Tibial nerve (tissue), 4 donors: Measurements from ENCODE around the gene CABP4. TPM values are rescaled to one million over a fixed set of nuclear protein-coding genes. Genes with fewer than 3 reads are reported as not detected.

Experiments
- DNase-seq, 2 donors: peaks; one replicate each; pipeline ENCODE4 v3.0.0-alpha.2; 2019; ENCODE audit warnings: low spot score in 2 of 2
- H3K27ac ChIP-seq, 4 donors: fragments of 200-600 bp; sonication (generic) in 3 of 4; one replicate each; pipeline ENCODE4 v1.5.1; 2017 to 2019; ENCODE audit warnings: mild to moderate bottlenecking in 1 of 4
- H3K27me3 ChIP-seq, 2 donors: fragments of 200-600 bp; sonication (generic) in 1 of 2; one replicate each; pipeline versions ENCODE4 v1.5.1 to v1.6.0; 2017 to 2019
- H3K36me3 ChIP-seq, 3 donors: fragments of 200-600 bp; sonication (generic); one replicate each; pipeline ENCODE4 v1.5.1; 2018 to 2019
- H3K4me1 ChIP-seq, 4 donors: fragments of 200-600 bp; sonication (generic) in 3 of 4; one replicate each; pipeline ENCODE4 v1.5.1; 2017 to 2019
- H3K4me3 ChIP-seq, 4 donors: fragments of 200-600 bp; sonication (generic) in 3 of 4; one replicate each; pipeline ENCODE4 v1.5.1; 2017 to 2019; ENCODE audit warnings: mild to moderate bottlenecking in 1 of 4, moderate library complexity in 1 of 4
- H3K9me3 ChIP-seq, 4 donors: fragments of 200-600 bp; sonication (generic) in 3 of 4; one replicate each; pipeline ENCODE4 v1.5.1; 2017 to 2019
- CTCF ChIP-seq, 5 experiments: fragments of 200-600 bp in 3 of 5; fragments of 450-650 bp in 2 of 5; sonication (generic) in 3 of 5; IDR thresholded peaks; one replicate each; pipeline ENCODE4 v1.5.1; 2016 to 2019; ENCODE audit warnings: antibody characterized with exemption in 5 of 5, mild to moderate bottlenecking in 3 of 5, moderate library complexity in 2 of 5
- EP300 ChIP-seq, 2 donors: sonication (generic); formaldehyde crosslinking; IDR thresholded peaks; one replicate each; pipeline ENCODE4 v1.6.1; 2017; ENCODE audit warnings: antibody characterized with exemption in 2 of 2, mild to moderate bottlenecking in 1 of 2
- POLR2A ChIP-seq, 2 donors: fragments of 450-650 bp; IDR thresholded peaks; one replicate each; pipeline ENCODE4 v1.6.1; 2017; ENCODE audit warnings: antibody characterized with exemption in 2 of 2, mild to moderate bottlenecking in 2 of 2, moderate library complexity in 2 of 2
- WGBS, 2 donors: methylation state at CpG; one replicate each; pipeline ENCODE4 v1.1.5; 2018; 5-methylcytosine and 5-hydroxymethylcytosine counted together
- total RNA-seq, 4 donors: library from RNA; depleted of rRNA; stranded (reverse); fragments of >200 nt; gene quantifications; one replicate each; pipeline ENCODE4 v1.1.0, GENCODE V29; 2016

Gene CABP4
- total RNA-seq, 4 donors from 2014 or later, result 0.21 to 5.7 (median 3.6) TPM

DNA sequence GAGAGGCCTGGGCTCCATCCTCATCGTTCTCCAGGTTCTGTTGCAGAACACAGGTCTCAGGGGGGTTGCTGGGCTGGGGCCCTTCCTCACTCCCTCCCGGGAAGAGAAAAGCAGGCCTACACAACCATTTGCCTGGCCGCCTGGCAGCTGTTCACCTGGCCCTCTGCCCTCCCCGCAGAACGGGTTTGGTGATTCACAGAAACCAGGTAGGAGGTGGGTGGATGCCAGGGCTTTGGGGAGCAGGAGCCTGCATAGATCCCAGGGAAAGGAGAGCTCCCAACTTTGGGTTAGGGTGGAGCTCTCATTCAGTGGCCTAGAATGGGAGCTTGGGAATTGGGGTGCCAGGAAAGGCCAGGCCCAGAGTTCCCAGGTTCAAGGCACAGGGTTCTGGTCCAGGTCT is 12.9 kb downstream of the CABP4 start:
- Histone ChIP-seq H3K9me3 (no peaks in the 10 kb centered on the region), H3K27me3 (no peaks in the 10 kb centered on the region), H3K4me3 (peak overlapping the region; percentile 82 to 98 (median 86)), H3K4me1 (peaks cover 4 to 59% (median 33%) of the 10 kb centered on the region in 4 donors), H3K36me3 (peaks cover 0 to 13% (median 0%) of the 10 kb centered on the region in 3 donors), H3K27ac (peak overlapping the region; percentile 82 to 93 (median 90))
- DNase-seq, result no peak
- no peak for TF ChIP-seq EP300 (IDR thresholded peaks at IDR 0.05)
- WGBS, 2 donors, result 27 to 50% methylated on average over 5 of the region's 5 CpGs

DNA sequence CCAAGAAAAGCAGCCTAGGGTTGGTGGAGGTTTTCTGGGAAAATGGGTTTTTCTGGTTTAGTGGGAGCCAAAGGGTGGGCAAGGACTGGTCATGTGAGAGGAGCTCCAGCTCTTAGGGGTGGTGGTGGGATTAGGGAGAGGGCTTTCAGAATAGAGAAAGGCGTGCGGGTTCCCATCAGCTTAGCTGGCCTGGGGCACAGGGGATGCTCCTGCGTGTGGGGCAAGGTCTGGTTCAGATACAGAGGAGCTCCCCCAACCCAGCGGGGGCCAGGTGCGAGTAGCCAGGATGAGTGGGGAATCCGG is 13.3 kb downstream of the CABP4 start:
- no peaks in the 10 kb centered on the region for H3K9me3 ChIP-seq
- H3K27me3 ChIP-seq, result no peaks in the 10 kb centered on the region
- TF ChIP-seq EP300 (IDR thresholded peaks at IDR 0.05), result no peak
- no peak for TF ChIP-seq POLR2A (IDR thresholded peaks at IDR 0.05)
- no peak for TF ChIP-seq CTCF (IDR thresholded peaks at IDR 0.05)
- peaks cover 0 to 13% (median 0%) of the 10 kb centered on the region in 3 donors for H3K36me3 ChIP-seq
- 3% methylated on average over 6 of the region's 6 CpGs for WGBS, 2 donors
- peak overlapping the region; percentile 82 to 93 (median 90) for H3K27ac ChIP-seq
- DNase-seq, result no peak
- peak overlapping the region; percentile 82 to 98 (median 86) for H3K4me3 ChIP-seq
- peaks cover 4 to 58% (median 33%) of the 10 kb centered on the region in 4 donors for H3K4me1 ChIP-seq

- peaks cover 0 to 13% (median 0%) of the 10 kb centered on the region in 3 donors for H3K36me3 ChIP-seq
- peak within 1 kb of the TSS; percentile 82 to 98 (median 86) for H3K4me3 ChIP-seq
- H3K27ac ChIP-seq, result peak within 1 kb of the TSS; percentile 82 to 94 (median 92)
- no peaks in the 10 kb centered on the region for H3K9me3 ChIP-seq
- H3K4me1 ChIP-seq, result peaks cover 3 to 53% (median 28%) of the 10 kb centered on the region in 4 donors
- peak in 1 of 2 donors; percentile 94 for TF ChIP-seq EP300 (IDR thresholded peaks at IDR 0.05)
- TF ChIP-seq POLR2A (IDR thresholded peaks at IDR 0.05), result peak in 1 of 2 donors; percentile 74
- TF ChIP-seq CTCF (IDR thresholded peaks at IDR 0.05), result peak; percentile 47 to 76 (median 59)
- H3K27me3 ChIP-seq, result no peaks in the 10 kb centered on the region
- WGBS, 2 donors, result 0 to 3% methylated on average over 11 to 21 of the region's 76 CpGs
- DNase-seq, result peak; percentile 79 to 84
Observed at GRCh38 chr11:67468759-67469507, 13.8 kb downstream of the CABP4 start, which contains the start of gene TMEM134. TSS of gene TMEM134 (minus strand) at chr11:67469251. CDS start at chr11:67469192, 59 bp downstream.

- WGBS, 2 donors, result 8 to 9% methylated on average over 9 of the region's 9 CpGs
- TF ChIP-seq POLR2A (IDR thresholded peaks at IDR 0.05) (no peak), EP300 (IDR thresholded peaks at IDR 0.05) (no peak), CTCF (IDR thresholded peaks at IDR 0.05) (no peak)
- no peaks in the 10 kb centered on the region for H3K27me3 ChIP-seq
- DNase-seq, result no peak
- H3K27ac ChIP-seq, result peak overlapping the region; percentile 82 to 94 (median 92)
- no peaks in the 10 kb centered on the region for H3K9me3 ChIP-seq
- H3K4me1 ChIP-seq, result peaks cover 0 to 49% (median 24%) of the 10 kb centered on the region in 4 donors
- H3K4me3 ChIP-seq, result peak overlapping the region; percentile 82 to 98 (median 86)
- H3K36me3 ChIP-seq, result peaks cover 0 to 13% (median 0%) of the 10 kb centered on the region in 3 donors
Observed at GRCh38 chr11:67469508-67469811, 14.3 kb downstream of the CABP4 start.

GRCh38 chr11:67470337-67471002 is 15.3 kb downstream of the CABP4 start:
- no peak for DNase-seq
- peak in 1 of 2 donors; percentile 30 for TF ChIP-seq EP300 (IDR thresholded peaks at IDR 0.05)
- TF ChIP-seq POLR2A (IDR thresholded peaks at IDR 0.05), result no peak
- no peak for TF ChIP-seq CTCF (IDR thresholded peaks at IDR 0.05)
- H3K27me3 ChIP-seq, result no peaks in the 10 kb centered on the region
- peak overlapping the region in 2 of 4 donors; percentile 93 to 94 for H3K27ac ChIP-seq
- H3K9me3 ChIP-seq, result no peaks in the 10 kb centered on the region
- H3K36me3 ChIP-seq, result peaks cover 0 to 13% (median 0%) of the 10 kb centered on the region in 3 donors
- H3K4me3 ChIP-seq, result no peak overlapping the region
- 65 to 76% methylated on average over 8 of the region's 8 CpGs for WGBS, 2 donors
- peaks cover 0 to 42% (median 18%) of the 10 kb centered on the region in 4 donors for H3K4me1 ChIP-seq
